Epithelial cell of proximal tubule (primary cell): ENCODE measurements around the gene MDM2. TPM values are rescaled to one million over a fixed set of nuclear protein-coding genes. Genes with fewer than 3 reads are reported as not detected.

ENCODE experiments used
- DNase-seq: peaks from one replicate; pipeline ENCODE4 v3.0.0-alpha.2; 2011; ENCODE audit warnings: low read depth
- H3K4me3 ChIP-seq: 2 replicates; pipeline ENCODE4 v1.5.1; 2011; ENCODE audit warnings: low read depth, mild to moderate bottlenecking, low read length
- CTCF ChIP-seq: conservative IDR thresholded peaks from 2 replicates; pipeline ENCODE4 v1.5.1; 2012; ENCODE audit warnings: low read depth, mild to moderate bottlenecking, low read length
- total RNA-seq: library from RNA; depleted of rRNA; stranded (reverse); fragments of >200 nt; gene quantifications from 2 replicates; pipeline ENCODE4 v1.2.3, GENCODE V29; 2015

The MDM2 gene
- total RNA-seq, 1 donor from 2014 or later = 129 TPM

- TF ChIP-seq CTCF = no peak
- DNase-seq = no peak
- H3K4me3 ChIP-seq = no peak overlapping the region
Observed at GRCh38 chr12:68844788-68845695, 37.1 kb downstream of the MDM2 start.

- no peak for TF ChIP-seq CTCF
- DNase-seq = no peak
- no peak overlapping the region for H3K4me3 ChIP-seq
Observed at GRCh38 chr12:68846811-68847210, 38.8 kb downstream of the MDM2 start.

- no peak for DNase-seq
- no peak for TF ChIP-seq CTCF
- no peak overlapping the region for H3K4me3 ChIP-seq
Observed at GRCh38 chr12:68850390-68850789, 42.4 kb downstream of the MDM2 start.

GRCh38 chr12:68851592-68852306, 43.8 kb downstream of the MDM2 start:
- no peak for TF ChIP-seq CTCF
- no peak for DNase-seq
- no peak overlapping the region for H3K4me3 ChIP-seq

GRCh38 chr12:68853396-68854077, 45.6 kb downstream of the MDM2 start:
- no peak for TF ChIP-seq CTCF
- H3K4me3 ChIP-seq = no peak overlapping the region
- no peak for DNase-seq

GRCh38 chr12:68854078-68854468, 46.1 kb downstream of the MDM2 start:
- no peak overlapping the region for H3K4me3 ChIP-seq
- no peak for TF ChIP-seq CTCF
- DNase-seq = no peak
